HCT116 (cell line): ENCODE data around the gene PLAC8L1.

ENCODE experiments used
- EZH2 ChIP-seq: fragments of 200-600 bp; sonication (generic); IDR thresholded peaks from 2 replicates; pipeline ENCODE4 v1.6.1; 2017; ENCODE audit warnings: antibody characterized with exemption, mixed run types
- EZH2phosphoT487 ChIP-seq: fragments of 200-600 bp; IDR thresholded peaks from 2 replicates; pipeline ENCODE4 v1.6.1; 2018; ENCODE audit warnings: antibody characterized with exemption, borderline replicate concordance
- FOSL1 ChIP-seq: IDR thresholded peaks from 2 replicates; pipeline ENCODE4 v1.6.1; 2012; ENCODE audit warnings: low read depth
- JUND ChIP-seq: IDR thresholded peaks from 2 replicates; pipeline ENCODE4 v1.6.1; 2012
- POLR2A ChIP-seq: IDR thresholded peaks from 2 replicates; pipeline ENCODE4 v1.7.0; 2011; ENCODE audit warnings: borderline replicate concordance; ENCODE audit not compliant: insufficient read depth, insufficient read length; ENCODE audit errors: extremely low read depth
- POLR2AphosphoS5 ChIP-seq: IDR thresholded peaks from 2 replicates; pipeline ENCODE4 v1.6.1; 2011; ENCODE audit warnings: mild to moderate bottlenecking, low read depth, low read length, moderate library complexity
- SP1 ChIP-seq: IDR thresholded peaks from 2 replicates; pipeline ENCODE4 v1.6.1; 2012; ENCODE audit warnings: low read depth
- TCF7L2 ChIP-seq: IDR thresholded peaks from 2 replicates; pipeline ENCODE4 v1.7.0; 2011; ENCODE audit warnings: borderline replicate concordance, inconsistent platforms; ENCODE audit not compliant: insufficient read depth, insufficient read length; ENCODE audit errors: extremely low read depth
- YY1 ChIP-seq: IDR thresholded peaks from 2 replicates; pipeline ENCODE4 v1.6.1; 2011; ENCODE audit warnings: low read length, low read depth, moderate library complexity, mild to moderate bottlenecking; ENCODE audit not compliant: insufficient replicate concordance; ENCODE audit errors: extremely low read depth
- ZNF274 ChIP-seq: fragments of 200-500 bp; sonication (Bioruptor generic); IDR thresholded peaks from 2 replicates; pipeline ENCODE4 v1.6.1; 2014; ENCODE audit warnings: mild to moderate bottlenecking, low read depth, low read length, inconsistent platforms
- TF ChIP-seq, protein P1 (sequence below), 3 experiments: fragments of 200-600 bp in 1 of 3; sonication (generic) in 1 of 3; IDR thresholded peaks in 2 of 3; conservative IDR thresholded peaks in 1 of 3; 2 replicates each; pipeline ENCODE4 v1.5.1; 2012 to 2017; ENCODE audit warnings: low read depth in 2 of 3, low read length in 2 of 3, antibody characterized with exemption in 1 of 3, borderline replicate concordance in 1 of 3, control low read depth in 1 of 3, mild to moderate bottlenecking in 1 of 3, mixed read lengths in 1 of 3, mixed run types in 1 of 3, moderate library complexity in 1 of 3; ENCODE audit not compliant: insufficient read depth in 1 of 3
- TF ChIP-seq, protein P2 (sequence below): IDR thresholded peaks from 2 replicates; pipeline ENCODE4 v1.6.1; 2012; ENCODE audit warnings: low read depth
- TF ChIP-seq, protein P3 (sequence below): IDR thresholded peaks from 2 replicates; pipeline ENCODE4 v1.6.1; 2012
- TF ChIP-seq, protein P4 (sequence below): IDR thresholded peaks from 2 replicates; pipeline ENCODE4 v1.6.1; 2011; ENCODE audit warnings: mild to moderate bottlenecking, low read length, moderate library complexity; ENCODE audit not compliant: insufficient replicate concordance; ENCODE audit errors: extremely low read depth

DNA sequence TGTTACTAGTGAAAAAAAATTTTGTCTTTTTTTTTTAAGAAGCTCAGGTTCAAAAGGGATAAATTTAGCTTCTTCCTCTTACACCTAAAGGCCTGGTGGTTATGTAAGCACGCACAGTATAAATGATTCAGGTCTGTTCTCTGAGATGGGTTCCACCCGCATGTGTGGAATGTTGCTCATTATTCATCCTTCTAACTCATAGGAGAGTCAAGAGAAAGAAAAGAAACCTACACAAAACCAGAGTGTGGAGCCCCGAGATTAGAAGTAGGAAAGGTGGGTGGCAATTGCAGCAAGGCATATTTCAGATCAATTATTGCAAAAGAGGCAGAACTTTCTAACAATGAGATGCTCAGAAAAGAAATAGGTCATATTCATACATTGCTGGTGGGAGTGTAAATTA, 13.5 kb downstream of the PLAC8L1 start:
- TF ChIP-seq, protein P1, sequence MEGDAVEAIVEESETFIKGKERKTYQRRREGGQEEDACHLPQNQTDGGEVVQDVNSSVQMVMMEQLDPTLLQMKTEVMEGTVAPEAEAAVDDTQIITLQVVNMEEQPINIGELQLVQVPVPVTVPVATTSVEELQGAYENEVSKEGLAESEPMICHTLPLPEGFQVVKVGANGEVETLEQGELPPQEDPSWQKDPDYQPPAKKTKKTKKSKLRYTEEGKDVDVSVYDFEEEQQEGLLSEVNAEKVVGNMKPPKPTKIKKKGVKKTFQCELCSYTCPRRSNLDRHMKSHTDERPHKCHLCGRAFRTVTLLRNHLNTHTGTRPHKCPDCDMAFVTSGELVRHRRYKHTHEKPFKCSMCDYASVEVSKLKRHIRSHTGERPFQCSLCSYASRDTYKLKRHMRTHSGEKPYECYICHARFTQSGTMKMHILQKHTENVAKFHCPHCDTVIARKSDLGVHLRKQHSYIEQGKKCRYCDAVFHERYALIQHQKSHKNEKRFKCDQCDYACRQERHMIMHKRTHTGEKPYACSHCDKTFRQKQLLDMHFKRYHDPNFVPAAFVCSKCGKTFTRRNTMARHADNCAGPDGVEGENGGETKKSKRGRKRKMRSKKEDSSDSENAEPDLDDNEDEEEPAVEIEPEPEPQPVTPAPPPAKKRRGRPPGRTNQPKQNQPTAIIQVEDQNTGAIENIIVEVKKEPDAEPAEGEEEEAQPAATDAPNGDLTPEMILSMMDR (IDR thresholded peaks at IDR 0.05 in 2 of 3, conservative IDR thresholded peaks at IDR 0.05 in 1 of 3; ENCODE audit: borderline replicate concordance in 1 of 3, insufficient read depth in 1 of 3, low read depth in 2 of 3, low read length in 2 of 3): no peak
- no peak for TF ChIP-seq YY1
- TF ChIP-seq SP1: no peak
- TF ChIP-seq ZNF274: no peak
- TF ChIP-seq POLR2AphosphoS5: no peak
- no peak for TF ChIP-seq FOSL1
- TF ChIP-seq POLR2A: no peak
- TF ChIP-seq JUND: no peak
- TF ChIP-seq, protein P2, sequence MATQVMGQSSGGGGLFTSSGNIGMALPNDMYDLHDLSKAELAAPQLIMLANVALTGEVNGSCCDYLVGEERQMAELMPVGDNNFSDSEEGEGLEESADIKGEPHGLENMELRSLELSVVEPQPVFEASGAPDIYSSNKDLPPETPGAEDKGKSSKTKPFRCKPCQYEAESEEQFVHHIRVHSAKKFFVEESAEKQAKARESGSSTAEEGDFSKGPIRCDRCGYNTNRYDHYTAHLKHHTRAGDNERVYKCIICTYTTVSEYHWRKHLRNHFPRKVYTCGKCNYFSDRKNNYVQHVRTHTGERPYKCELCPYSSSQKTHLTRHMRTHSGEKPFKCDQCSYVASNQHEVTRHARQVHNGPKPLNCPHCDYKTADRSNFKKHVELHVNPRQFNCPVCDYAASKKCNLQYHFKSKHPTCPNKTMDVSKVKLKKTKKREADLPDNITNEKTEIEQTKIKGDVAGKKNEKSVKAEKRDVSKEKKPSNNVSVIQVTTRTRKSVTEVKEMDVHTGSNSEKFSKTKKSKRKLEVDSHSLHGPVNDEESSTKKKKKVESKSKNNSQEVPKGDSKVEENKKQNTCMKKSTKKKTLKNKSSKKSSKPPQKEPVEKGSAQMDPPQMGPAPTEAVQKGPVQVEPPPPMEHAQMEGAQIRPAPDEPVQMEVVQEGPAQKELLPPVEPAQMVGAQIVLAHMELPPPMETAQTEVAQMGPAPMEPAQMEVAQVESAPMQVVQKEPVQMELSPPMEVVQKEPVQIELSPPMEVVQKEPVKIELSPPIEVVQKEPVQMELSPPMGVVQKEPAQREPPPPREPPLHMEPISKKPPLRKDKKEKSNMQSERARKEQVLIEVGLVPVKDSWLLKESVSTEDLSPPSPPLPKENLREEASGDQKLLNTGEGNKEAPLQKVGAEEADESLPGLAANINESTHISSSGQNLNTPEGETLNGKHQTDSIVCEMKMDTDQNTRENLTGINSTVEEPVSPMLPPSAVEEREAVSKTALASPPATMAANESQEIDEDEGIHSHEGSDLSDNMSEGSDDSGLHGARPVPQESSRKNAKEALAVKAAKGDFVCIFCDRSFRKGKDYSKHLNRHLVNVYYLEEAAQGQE: no peak
- TF ChIP-seq, protein P3, sequence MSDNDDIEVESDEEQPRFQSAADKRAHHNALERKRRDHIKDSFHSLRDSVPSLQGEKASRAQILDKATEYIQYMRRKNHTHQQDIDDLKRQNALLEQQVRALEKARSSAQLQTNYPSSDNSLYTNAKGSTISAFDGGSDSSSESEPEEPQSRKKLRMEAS: no peak
- TF ChIP-seq, protein P4, sequence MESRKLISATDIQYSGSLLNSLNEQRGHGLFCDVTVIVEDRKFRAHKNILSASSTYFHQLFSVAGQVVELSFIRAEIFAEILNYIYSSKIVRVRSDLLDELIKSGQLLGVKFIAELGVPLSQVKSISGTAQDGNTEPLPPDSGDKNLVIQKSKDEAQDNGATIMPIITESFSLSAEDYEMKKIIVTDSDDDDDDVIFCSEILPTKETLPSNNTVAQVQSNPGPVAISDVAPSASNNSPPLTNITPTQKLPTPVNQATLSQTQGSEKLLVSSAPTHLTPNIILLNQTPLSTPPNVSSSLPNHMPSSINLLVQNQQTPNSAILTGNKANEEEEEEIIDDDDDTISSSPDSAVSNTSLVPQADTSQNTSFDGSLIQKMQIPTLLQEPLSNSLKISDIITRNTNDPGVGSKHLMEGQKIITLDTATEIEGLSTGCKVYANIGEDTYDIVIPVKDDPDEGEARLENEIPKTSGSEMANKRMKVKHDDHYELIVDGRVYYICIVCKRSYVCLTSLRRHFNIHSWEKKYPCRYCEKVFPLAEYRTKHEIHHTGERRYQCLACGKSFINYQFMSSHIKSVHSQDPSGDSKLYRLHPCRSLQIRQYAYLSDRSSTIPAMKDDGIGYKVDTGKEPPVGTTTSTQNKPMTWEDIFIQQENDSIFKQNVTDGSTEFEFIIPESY: no peak
- TF ChIP-seq EZH2phosphoT487: no peak
- TF ChIP-seq TCF7L2: no peak
- no peak for TF ChIP-seq EZH2
